ENCODE measurements around the gene LRRC75A.
"Not testable (repeated sequence)": the region's sequence is repeated elsewhere in the genome, so short reads cannot be mapped to it uniquely, and the experiment has no call there.

LRRC75A gene

GRCh38 chr17:16491703-16492612 lies at the start of gene LRRC75A:
LRRC75A (minus strand) TSS chr17:16492193; CDS start chr17:16491990, 203 bp downstream.
- TF ChIP-seq CTCF (conservative IDR thresholded peaks at IDR 0.05), result no peak; the same call in 1 of the 2 replicates
- H3K27ac ChIP-seq, result peak within 1 kb of the TSS; percentile 69; the same call in 1 of the 2 replicates

- no peak overlapping the region for H3K27ac ChIP-seq
- TF ChIP-seq CTCF (conservative IDR thresholded peaks at IDR 0.05), result 0 out of 2 replicates have a peak, but pooled peaks have one; percentile 24
Measured at GRCh38 chr17:16537130-16537458, 45.1 kb upstream of the LRRC75A start.

GRCh38 chr17:16534236-16534635 lies 42.2 kb upstream of the LRRC75A start:
- no peak overlapping the region for H3K27ac ChIP-seq
- no peak for TF ChIP-seq CTCF (conservative IDR thresholded peaks at IDR 0.05)

DNA sequence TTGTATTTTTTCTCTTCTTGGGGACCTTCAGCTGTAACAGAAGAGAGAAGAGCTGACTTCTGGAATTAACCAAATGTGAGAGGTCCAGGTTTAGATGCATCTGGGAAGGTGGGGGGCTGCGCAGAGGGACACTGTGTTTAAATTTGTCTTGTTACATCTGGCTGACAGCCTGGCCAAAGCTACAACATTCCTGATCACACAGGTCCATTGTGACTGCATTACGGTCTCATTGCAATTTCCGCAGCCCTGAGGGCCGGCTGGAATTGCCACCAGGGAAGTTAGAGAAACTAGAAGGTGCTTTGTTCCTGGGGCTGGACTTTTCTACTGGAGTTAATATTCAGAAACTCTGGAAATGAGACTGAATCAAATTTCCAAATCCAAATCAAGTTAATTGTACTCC lies 37.9 kb upstream of the LRRC75A start:
- no peak for TF ChIP-seq CTCF (conservative IDR thresholded peaks at IDR 0.05)
- H3K27ac ChIP-seq, result no peak overlapping the region

DNA sequence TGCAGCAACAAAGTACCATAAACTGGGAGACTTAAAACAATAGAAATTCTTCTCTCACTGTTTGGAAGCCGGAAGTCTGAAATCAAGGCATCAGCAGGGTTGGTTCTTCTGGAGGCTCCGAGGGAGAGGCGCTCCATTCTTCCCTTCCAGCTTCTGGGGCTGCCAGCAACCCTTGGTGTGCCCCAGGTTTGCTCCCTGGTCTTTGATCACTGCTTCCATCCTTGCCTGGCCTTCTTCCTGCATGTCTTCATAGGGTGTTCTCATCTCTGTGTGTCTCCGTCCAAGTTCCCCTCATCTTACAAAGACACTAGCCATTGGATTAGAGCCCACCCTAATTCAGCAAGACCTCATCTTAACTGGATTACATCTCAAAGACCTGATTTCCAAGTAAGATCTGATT lies 35.3 kb upstream of the LRRC75A start:
- no peak for TF ChIP-seq CTCF (conservative IDR thresholded peaks at IDR 0.05)
- no peak overlapping the region for H3K27ac ChIP-seq

GRCh38 chr17:16525556-16525955 lies 33.6 kb upstream of the LRRC75A start:
- not testable (repeated sequence) for H3K27ac ChIP-seq
- 0 out of 2 replicates have a peak, but pooled peaks have one; percentile 6 for TF ChIP-seq CTCF (conservative IDR thresholded peaks at IDR 0.05)

- TF ChIP-seq CTCF (conservative IDR thresholded peaks at IDR 0.05), result peak; percentile 93
- H3K27ac ChIP-seq, result peak overlapping the region; percentile 61
Measured at GRCh38 chr17:16521070-16521727, 29.2 kb upstream of the LRRC75A start.
